ENCODE results near the gene TAF11L11.
"Not testable (repeated sequence)": the region's sequence is repeated elsewhere in the genome, so short reads cannot be mapped to it uniquely, and the experiment has no call there.

Gene TAF11L11

DNA sequence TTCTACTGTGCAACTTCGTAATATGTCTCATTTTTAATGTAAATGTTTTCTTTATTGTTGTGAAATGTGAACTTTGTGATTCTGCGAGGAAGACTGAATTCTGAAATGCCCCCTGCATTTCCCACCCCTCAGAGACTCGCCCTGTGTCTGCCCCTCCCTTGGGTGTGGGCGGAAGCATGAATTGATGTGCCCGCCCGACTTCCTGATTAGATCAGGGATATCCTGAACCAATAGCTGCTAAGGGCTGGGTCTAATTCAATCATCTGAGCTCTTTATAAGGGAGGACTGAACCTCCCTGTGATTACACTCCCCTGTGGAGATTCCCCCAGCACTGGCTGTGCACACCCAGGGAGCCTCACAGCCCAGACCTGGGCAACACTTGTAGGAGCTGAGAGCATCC, at the start of gene TAF11L11:
TAF11L11 (plus strand) TSS at position 304 of the 400 bp plus-strand sequence.
- H3K4me3 ChIP-seq (ENCODE audit: low read depth, low read length), result not testable (repeated sequence)

DNA sequence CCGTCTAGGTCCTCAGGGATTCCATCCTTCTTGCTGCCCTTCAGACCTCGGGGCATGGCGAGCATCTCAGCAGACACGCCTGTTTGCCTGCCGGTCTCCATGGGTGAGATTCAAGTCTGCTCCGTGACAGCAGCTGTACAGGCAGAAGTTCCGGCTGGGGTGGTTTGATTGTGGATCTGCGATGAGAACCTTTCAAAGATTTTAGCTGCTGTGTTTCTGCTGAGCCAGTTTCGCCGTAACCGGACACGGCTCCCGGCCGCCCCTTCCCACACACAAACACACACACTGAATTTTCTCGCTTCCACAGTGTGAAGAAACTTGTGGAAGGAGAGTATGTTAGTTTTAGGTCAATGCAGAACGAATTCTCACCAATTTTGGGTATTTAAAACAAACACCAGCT, 18.3 kb upstream of the TAF11L11 start, which contains the start of gene TAF11L7:
TAF11L7 (minus strand) TSS at position 101 of the 400 bp plus-strand sequence.
- not testable (repeated sequence) for DNase-seq (ENCODE audit: low read depth); H3K4me3 ChIP-seq (ENCODE audit: low read depth, low read length)

More for the DNA sequence above, at the start of gene TAF11L11:
- DNase-seq (ENCODE audit: low read depth), result not testable (repeated sequence)

DNA sequence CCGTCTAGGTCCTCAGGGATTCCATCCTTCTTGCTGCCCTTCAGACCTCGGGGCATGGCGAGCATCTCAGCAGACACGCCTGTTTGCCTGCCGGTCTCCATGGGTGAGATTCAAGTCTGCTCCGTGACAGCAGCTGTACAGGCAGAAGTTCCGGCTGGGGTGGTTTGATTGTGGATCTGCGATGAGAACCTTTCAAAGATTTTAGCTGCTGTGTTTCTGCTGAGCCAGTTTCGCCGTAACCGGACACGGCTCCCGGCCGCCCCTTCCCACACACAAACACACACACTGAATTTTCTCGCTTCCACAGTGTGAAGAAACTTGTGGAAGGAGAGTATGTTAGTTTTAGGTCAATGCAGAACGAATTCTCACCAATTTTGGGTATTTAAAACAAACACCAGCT, 13.1 kb upstream of the TAF11L11 start, which contains the start of gene TAF11L8:
TAF11L8 (minus strand) TSS at position 101 of the 400 bp plus-strand sequence.
- not testable (repeated sequence) for H3K4me3 ChIP-seq (ENCODE audit: low read depth, low read length); DNase-seq (ENCODE audit: low read depth)

GRCh38 chr5:17594255-17594654, 9.7 kb upstream of the TAF11L11 start, which contains the start of gene TAF11L9:
Gene TAF11L9 (minus strand): TSS chr5:17594394.
- DNase-seq (ENCODE audit: low read depth); H3K4me3 ChIP-seq (ENCODE audit: low read depth, low read length): not testable (repeated sequence)

- DNase-seq (ENCODE audit: low read depth), result not testable (repeated sequence)
Observed at GRCh38 chr5:17597728-17598127, 6.3 kb upstream of the TAF11L11 start, which contains the start of gene TAF11L10. Gene TAF11L10 (minus strand): TSS chr5:17597828.

DNA sequence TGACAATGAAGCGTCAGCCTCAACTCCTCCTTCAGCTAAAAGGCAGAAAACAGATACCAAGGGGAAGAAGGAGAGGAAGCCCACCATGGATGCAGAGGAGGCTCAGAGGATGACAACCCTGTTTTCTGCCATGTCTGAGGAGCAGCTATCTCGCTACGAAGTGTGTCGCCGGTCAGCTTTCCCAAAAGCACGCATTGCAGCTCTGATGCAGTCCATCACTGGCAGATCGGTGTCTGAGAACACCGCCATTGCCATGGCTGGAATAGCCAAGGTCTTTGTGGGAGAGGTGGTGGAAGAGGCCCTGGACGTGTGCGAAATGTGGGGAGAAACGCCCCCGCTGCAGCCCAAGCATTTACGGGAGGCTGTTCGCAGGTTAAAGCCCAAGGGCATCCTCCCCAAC, 968 bp downstream of the TAF11L11 start:
- no peak for DNase-seq (ENCODE audit: low read depth)
- no peak for TF ChIP-seq CTCF (IDR thresholded peaks at IDR 0.05; ENCODE audit: low read depth, low read length, missing control alignments)

More at GRCh38 chr5:17597728-17598127, 6.3 kb upstream of the TAF11L11 start, which contains the start of gene TAF11L10:
- H3K4me3 ChIP-seq (ENCODE audit: low read depth, low read length), result not testable (repeated sequence)

GRCh38 chr5:17607461-17607860, 3.5 kb downstream of the TAF11L11 start:
- not testable (repeated sequence) for DNase-seq (ENCODE audit: low read depth); H3K4me3 ChIP-seq (ENCODE audit: low read depth, low read length)

More for the DNA sequence above, 968 bp downstream of the TAF11L11 start:
- H3K4me3 ChIP-seq (ENCODE audit: low read depth, low read length), result no peak overlapping the region

DNA sequence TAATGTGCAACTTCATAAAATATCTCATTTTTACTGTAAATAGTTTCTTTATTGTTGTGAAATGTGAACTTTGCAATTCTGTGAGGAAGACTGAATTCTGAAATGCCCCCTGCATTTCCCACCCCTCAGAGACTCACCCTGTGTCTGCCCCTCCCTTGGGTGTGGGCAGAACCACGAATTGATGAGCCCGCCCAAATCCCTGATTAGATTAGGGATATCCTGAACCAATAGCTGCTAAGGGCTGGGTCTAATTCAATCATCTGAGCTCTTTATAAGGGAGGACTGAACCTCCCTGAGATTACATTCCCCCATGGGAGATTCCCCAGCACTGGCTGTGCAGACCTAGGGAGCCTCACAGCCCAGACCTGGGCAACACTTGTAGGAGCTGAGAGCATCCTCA, 6.1 kb downstream of the TAF11L11 start, which contains the start of gene TAF11L12:
TAF11L12 (plus strand) TSS at position 301 of the 400 bp plus-strand sequence.
- DNase-seq (ENCODE audit: low read depth); H3K4me3 ChIP-seq (ENCODE audit: low read depth, low read length): not testable (repeated sequence)

DNA sequence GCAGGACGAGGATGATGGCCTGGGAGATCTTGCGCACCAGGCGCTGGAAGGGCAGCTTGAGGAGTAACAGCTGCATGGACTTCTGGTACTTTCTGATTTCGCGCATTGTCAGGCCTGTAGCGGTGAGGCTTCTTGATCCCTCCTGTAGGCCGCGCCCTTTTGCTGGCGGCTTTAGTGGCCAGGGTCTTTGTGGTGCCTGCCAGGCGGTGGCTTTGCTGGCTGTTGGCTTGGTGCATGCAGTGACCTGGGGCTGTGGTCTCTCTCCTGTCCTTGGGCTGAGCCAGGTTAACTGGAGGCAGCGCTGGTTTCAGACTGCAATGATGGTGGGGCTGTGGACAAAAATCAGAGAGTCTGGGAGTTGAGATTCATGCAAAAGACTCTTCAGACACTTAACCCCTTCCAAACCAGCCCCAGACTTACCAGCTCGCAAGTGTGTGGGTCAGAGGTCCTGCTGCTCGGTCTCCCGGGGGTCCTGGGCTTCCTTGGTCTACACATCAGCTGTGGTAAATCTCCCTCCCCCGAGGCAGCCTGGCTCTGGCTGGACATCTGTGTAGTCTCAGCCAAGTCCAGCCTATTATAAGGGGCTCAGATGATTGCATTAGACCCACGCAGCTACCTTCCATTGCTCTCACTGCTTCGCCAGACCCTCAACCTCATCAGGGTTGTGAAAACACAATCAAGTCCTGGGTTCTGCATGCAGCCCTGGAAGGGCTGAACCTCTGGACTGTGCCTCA, 11.1 kb downstream of the TAF11L11 start:
- no peak for TF ChIP-seq CTCF (IDR thresholded peaks at IDR 0.05; ENCODE audit: low read depth, low read length, missing control alignments)
- no peak overlapping the region for H3K4me3 ChIP-seq (ENCODE audit: low read depth, low read length)
- DNase-seq (ENCODE audit: low read depth), result no peak

- TF ChIP-seq CTCF (IDR thresholded peaks at IDR 0.05; ENCODE audit: low read depth, low read length, missing control alignments), result no peak
- DNase-seq (ENCODE audit: low read depth), result no peak
- H3K4me3 ChIP-seq (ENCODE audit: low read depth, low read length), result no peak overlapping the region
Observed at GRCh38 chr5:17619354-17619753, 15.4 kb downstream of the TAF11L11 start.

GRCh38 chr5:17620627-17621026, 16.6 kb downstream of the TAF11L11 start:
- no peak for DNase-seq (ENCODE audit: low read depth)
- peak; percentile 26 for TF ChIP-seq CTCF (IDR thresholded peaks at IDR 0.05; ENCODE audit: low read depth, low read length, missing control alignments)
- H3K4me3 ChIP-seq (ENCODE audit: low read depth, low read length), result no peak overlapping the region

Data from GM12864 (cell line).